A673 (cell line): Measurements from ENCODE around the gene HELZ. TPM values are rescaled to one million over a fixed set of nuclear protein-coding genes. Genes with fewer than 3 reads are reported as not detected.
"Not testable (repeated sequence)": the region's sequence is repeated elsewhere in the genome, so short reads cannot be mapped to it uniquely, and the experiment has no call there.

Source experiments
- BruUV-seq: library from RNA; stranded (reverse); fragments of 400-500 nt; replicated peaks from 2 replicates; lab custom pipeline; 2021; lab: Mats Ljungman, UMichigan
- CTCF ChIA-PET: fragments of 300-600 bp; sonication (Branson Sonifier 250); formaldehyde crosslinking; loops from one replicate; lab custom pipeline; 2022; ENCODE audit warnings: antibody characterized with exemption; lab: Charles Lee
- POLR2A ChIA-PET: fragments of 300-600 bp; sonication (Branson Sonifier 250); formaldehyde crosslinking; loops from one replicate; lab custom pipeline; 2022; ENCODE audit warnings: antibody characterized with exemption; ENCODE audit not compliant: low non-redundant PET; lab: Charles Lee
- DNase-seq: peaks from one replicate; pipeline ENCODE4 v3.0.0-alpha.2; 2015; ENCODE audit warnings: low spot score
- H3K27ac ChIP-seq: fragments of 200-600 bp; sonication (generic); 2 replicates; pipeline ENCODE4 v1.5.1; 2016; ENCODE audit warnings: mixed run types, low read depth, mild to moderate bottlenecking, mixed read lengths, antibody characterized with exemption, low read length; ENCODE audit not compliant: poor library complexity, severe bottlenecking
- H3K27me3 ChIP-seq: fragments of 200-600 bp; sonication (generic); replicated peaks from 2 replicates; pipeline ENCODE4 v1.6.1; 2017; ENCODE audit warnings: mixed run types, low read depth, mild to moderate bottlenecking, mixed read lengths, antibody characterized with exemption, low read length; ENCODE audit not compliant: insufficient read depth, poor library complexity
- H3K36me3 ChIP-seq: fragments of 200-600 bp; sonication (generic); 2 replicates; pipeline ENCODE4 v1.6.1; 2016; ENCODE audit warnings: mixed run types, mild to moderate bottlenecking, mixed read lengths, antibody characterized with exemption, low read length; ENCODE audit not compliant: insufficient read depth, poor library complexity, severe bottlenecking
- H3K4me1 ChIP-seq: fragments of 200-600 bp; sonication (generic); 2 replicates; pipeline ENCODE4 v1.6.1; 2017; ENCODE audit warnings: mixed run types, mild to moderate bottlenecking, mixed read lengths, antibody characterized with exemption, low read length; ENCODE audit not compliant: insufficient read depth, poor library complexity, severe bottlenecking
- H3K4me3 ChIP-seq: fragments of 200-600 bp; sonication (generic); 2 replicates; pipeline ENCODE4 v1.5.1; 2016; ENCODE audit warnings: low read depth, mixed run types, mild to moderate bottlenecking, mixed read lengths, low read length; ENCODE audit not compliant: poor library complexity, severe bottlenecking
- H3K9me3 ChIP-seq: fragments of 200-600 bp; sonication (generic); 2 replicates; pipeline ENCODE4 v1.6.1; 2016; ENCODE audit warnings: mixed run types, low read depth, mild to moderate bottlenecking, mixed read lengths, antibody characterized with exemption, low read length; ENCODE audit not compliant: poor library complexity, severe bottlenecking
- CTCF ChIP-seq: fragments of 300-800, 200-600 bp; sonication (generic); conservative IDR thresholded peaks from 2 replicates; pipeline ENCODE4 v1.5.1; 2017; ENCODE audit warnings: low read depth, mild to moderate bottlenecking, antibody characterized with exemption, low read length, moderate library complexity, mixed read lengths
- EZH2 ChIP-seq: fragments of 200-600 bp; sonication (generic); IDR thresholded peaks from 2 replicates; pipeline ENCODE4 v1.6.1; 2017; ENCODE audit warnings: borderline replicate concordance, low read depth, mild to moderate bottlenecking, mixed read lengths, antibody characterized with exemption, low read length; ENCODE audit not compliant: poor library complexity, severe bottlenecking
- intact Hi-C: fragments of 100-400 bp; cut with micrococcal nuclease; formaldehyde crosslinking; loops from one replicate; pipeline ENCODE4 v1.10.0; 2022; ENCODE audit not compliant: unreplicated experiment
- total RNA-seq: library from RNA; stranded (reverse); gene quantifications from 2 replicates; pipeline ENCODE4 v1.2.3, GENCODE V29; 2021

Gene HELZ
- total RNA-seq, 1 experiment from 2014 or later = 57.3 TPM

DNA sequence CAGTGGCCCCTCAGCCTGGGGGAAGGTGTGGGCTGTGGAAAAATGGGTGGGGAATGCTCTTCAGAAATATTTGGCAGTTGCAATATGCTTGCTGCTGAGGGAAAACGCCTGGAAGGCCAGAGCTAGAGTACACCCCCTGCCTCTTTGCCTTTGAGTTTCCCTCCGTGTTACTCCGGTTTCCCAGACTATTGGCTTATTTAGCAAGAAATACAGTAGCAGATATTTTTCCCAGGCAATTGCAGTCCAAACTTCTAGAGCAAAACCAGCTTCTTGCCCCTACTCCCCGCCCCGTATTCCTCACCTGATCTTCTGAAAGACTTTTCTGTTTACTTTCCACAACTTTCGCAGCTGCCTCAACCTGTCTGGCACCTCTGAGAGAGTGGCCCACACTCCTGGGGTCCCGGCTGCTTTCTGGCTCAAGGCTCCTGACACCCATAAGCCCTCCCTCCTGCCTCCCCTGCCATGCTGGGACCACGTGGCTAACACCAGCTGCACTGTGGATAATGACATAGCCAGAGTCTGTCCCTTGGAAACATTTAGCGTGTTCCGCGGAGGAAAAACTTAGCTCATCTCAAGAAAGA is 45.8 kb upstream of the HELZ start:
- ChIA-PET CTCF (interaction anchor here (0.6 to 0.7 kb wide), 2 partner anchors 45 to 90 kb away, joined by 12 to 15 read pairs; no protein-coding TSS in a partner anchor), POLR2A (no interaction called here)
- Histone ChIP-seq H3K4me3 (no peak overlapping the region), H3K9me3 (no peaks in the 10 kb centered on the region), H3K36me3 (no peaks in the 10 kb centered on the region), H3K27ac (no peak overlapping the region), H3K27me3 (no peaks in the 10 kb centered on the region), H3K4me1 (peaks cover 6% of the 10 kb centered on the region)
- intact Hi-C loops = loop anchor here (5.0 kb wide), 1 partner anchor 68 kb away; no protein-coding TSS in a partner anchor
- TF ChIP-seq CTCF = no peak
- no TSS peak for BruUV-seq
- DNase-seq = no peak

DNA sequence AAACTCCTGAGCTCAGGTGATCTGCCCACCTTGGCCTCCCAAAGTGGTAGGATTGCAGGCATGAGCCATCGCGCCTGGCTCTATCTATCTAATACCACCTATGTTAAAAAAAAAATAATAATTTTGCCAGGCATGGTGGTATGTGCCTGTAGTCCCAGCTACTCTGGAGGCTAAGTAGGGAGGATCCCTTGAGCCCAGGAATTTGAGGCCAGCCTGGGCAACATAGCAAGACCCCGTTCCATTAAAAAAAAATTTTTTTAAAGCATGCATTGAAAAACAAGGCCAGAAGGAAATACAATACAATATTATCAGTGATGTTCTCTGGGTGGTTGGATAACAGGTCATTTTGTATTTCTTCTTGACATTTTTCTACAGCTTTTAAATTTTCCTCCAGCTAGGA is 45.2 kb upstream of the HELZ start:
- intact Hi-C loops = loop anchor here (5.0 kb wide), 1 partner anchor 68 kb away; no protein-coding TSS in a partner anchor
- TF ChIP-seq EZH2 = no peak
- no peak for TF ChIP-seq CTCF
- H3K27ac ChIP-seq = no peak overlapping the region
- H3K4me1 ChIP-seq = peaks cover 6% of the 10 kb centered on the region
- POLR2A ChIA-PET = no interaction called here
- no peaks in the 10 kb centered on the region for H3K36me3 ChIP-seq
- no TSS peak for BruUV-seq
- H3K9me3 ChIP-seq = no peaks in the 10 kb centered on the region
- no peaks in the 10 kb centered on the region for H3K27me3 ChIP-seq
- DNase-seq = no peak
- CTCF ChIA-PET = interaction anchor here (0.6 kb wide), 1 partner anchor 17 kb away, joined by 3 read pairs; no protein-coding TSS in a partner anchor
- H3K4me3 ChIP-seq = no peak overlapping the region

DNA sequence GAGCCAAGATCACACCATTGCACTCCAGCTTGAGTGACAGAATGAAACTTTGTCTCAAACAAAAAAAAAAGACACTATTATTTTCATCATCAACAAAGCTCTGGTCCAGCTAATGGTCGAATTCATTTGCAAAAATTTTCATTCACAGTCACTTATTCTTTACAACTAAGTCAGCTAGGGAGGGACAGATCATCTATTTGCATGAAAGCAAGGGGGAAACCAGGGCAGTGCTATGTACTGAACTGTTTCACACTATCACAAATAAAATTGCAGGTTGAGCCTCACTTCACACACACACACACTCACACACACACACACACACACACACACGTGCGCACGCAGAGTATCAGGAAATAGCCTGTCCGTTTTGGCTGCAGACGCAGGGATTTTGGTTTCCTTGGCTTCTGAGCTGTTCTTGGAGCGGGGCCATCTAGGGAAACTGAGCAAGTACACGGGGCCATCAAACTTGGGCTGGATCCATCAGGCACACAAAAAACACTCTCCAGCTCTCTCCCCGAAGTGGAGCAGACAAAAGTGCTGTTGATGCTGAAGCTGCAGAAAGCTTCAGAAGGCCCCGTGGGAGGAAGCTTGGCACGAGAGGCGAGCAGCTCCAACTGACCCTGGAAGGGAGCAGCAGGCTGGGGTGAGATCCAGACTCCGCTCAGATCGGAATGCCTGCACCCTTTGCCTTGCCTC is 44.3 kb upstream of the HELZ start:
- BruUV-seq = no TSS peak
- TF ChIP-seq CTCF (no peak), EZH2 (no peak)
- ChIA-PET CTCF (interaction anchor here (0.6 to 0.7 kb wide), 2 partner anchors 40 to 216 kb away, joined by 3 to 4 read pairs; no protein-coding TSS in a partner anchor), POLR2A (interaction anchor here (0.5 to 0.7 kb wide), 2 partner anchors 22 to 89 kb away, joined by 7 to 26 read pairs; no protein-coding TSS in a partner anchor)
- Histone ChIP-seq H3K27me3 (no peaks in the 10 kb centered on the region), H3K9me3 (no peaks in the 10 kb centered on the region), H3K4me3 (no peak overlapping the region), H3K4me1 (peaks cover 6% of the 10 kb centered on the region), H3K36me3 (no peaks in the 10 kb centered on the region), H3K27ac (no peak overlapping the region)
- intact Hi-C loops = no loop called here
- DNase-seq = peak; percentile 27

DNA sequence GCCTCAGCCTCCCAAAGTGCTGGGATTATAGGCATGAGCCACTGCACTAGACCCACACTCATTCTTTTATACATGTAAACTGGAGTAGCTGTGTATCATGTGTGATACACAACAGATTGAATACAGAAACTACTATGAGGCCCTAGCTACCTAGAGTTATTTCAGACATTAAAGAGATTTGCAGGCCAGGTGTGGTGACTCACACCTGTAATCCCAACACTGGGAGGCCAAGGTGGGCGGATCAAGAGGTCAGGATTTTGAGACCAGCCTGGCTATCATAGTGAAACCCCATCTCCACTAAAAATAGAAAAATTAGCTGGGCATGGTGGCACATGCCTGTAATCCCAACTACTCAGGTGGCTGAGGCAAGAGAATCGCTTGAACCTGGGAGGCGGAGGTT is 41.8 kb upstream of the HELZ start:
- H3K36me3 ChIP-seq, H3K9me3 ChIP-seq, H3K4me3 ChIP-seq, H3K27ac ChIP-seq, DNase-seq, H3K27me3 ChIP-seq, intact Hi-C loops, H3K4me1 ChIP-seq, BruUV-seq, POLR2A ChIA-PET: not testable (repeated sequence)
- CTCF ChIA-PET = interaction anchor here (0.7 kb wide), 1 partner anchor 12 kb away, joined by 4 read pairs; no protein-coding TSS in a partner anchor
